ENCODE data around the gene ZC3H18. TPM values are rescaled to one million over a fixed set of nuclear protein-coding genes. Genes with fewer than 3 reads are reported as not detected.

ZC3H18 gene
- total RNA-seq, 4 donors from 2014 or later = 10.6 to 25.6 (median 17.8) TPM

DNA sequence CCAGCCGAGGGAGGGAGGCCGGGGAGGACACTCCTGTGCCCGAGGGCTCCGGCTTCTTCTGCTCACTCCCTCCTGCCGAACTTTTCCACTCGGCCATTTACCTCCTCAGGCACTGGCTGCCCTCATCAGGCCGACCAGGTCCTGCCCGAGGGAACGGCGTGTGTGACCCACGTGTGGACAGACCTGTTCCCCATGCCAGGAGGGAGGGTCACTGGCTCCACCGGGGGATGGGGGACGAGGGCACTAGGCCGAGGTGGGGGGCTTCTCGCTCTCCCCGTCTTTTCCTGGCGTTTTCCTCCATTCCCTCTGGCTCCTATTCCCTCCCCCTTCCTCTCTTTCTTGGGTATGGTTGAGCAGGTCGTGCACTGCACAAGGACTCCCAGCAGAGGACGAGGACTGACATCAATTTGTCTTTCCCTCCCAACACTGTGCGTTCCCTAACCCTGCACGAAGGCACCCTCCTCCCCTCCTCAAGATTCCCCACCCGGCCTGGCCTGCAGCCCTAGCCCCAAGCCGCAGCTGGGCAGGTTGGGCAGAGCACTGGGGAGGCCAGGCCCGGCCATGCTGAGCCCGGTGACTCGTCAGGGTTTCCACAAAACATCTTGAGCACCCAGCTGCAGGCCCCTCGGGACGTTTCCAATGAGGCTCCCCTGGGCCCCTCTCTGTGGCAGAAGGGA lies 64.9 kb downstream of the ZC3H18 start:
- ATAC-seq (ENCODE audit: low FRiP score) = no peak
- no peak for TF ChIP-seq CTCF (IDR thresholded peaks at IDR 0.05)
- no peak for DNase-seq (ENCODE audit: low spot score)

- DNase-seq (ENCODE audit: low spot score) (no peak), ATAC-seq (ENCODE audit: low FRiP score) (no peak)
- no peak for TF ChIP-seq CTCF (IDR thresholded peaks at IDR 0.05)
These were observed 65.6 kb downstream of the ZC3H18 start for GRCh38 chr16:88635671-88636319.

GRCh38 chr16:88636488-88637265 lies 66.5 kb downstream of the ZC3H18 start:
- no peak for TF ChIP-seq CTCF (IDR thresholded peaks at IDR 0.05)
- no peak for DNase-seq (ENCODE audit: low spot score)
- ATAC-seq (ENCODE audit: low FRiP score) = no peak

- DNase-seq (ENCODE audit: low spot score) (no peak), ATAC-seq (ENCODE audit: low FRiP score) (no peak)
- TF ChIP-seq CTCF (IDR thresholded peaks at IDR 0.05) = no peak
These were observed 68.4 kb downstream of the ZC3H18 start, which contains the start of gene IL17C for GRCh38 chr16:88638323-88639230. TSS of gene IL17C (plus strand) at chr16:88638572. CDS start at chr16:88638642, 70 bp downstream.

DNA sequence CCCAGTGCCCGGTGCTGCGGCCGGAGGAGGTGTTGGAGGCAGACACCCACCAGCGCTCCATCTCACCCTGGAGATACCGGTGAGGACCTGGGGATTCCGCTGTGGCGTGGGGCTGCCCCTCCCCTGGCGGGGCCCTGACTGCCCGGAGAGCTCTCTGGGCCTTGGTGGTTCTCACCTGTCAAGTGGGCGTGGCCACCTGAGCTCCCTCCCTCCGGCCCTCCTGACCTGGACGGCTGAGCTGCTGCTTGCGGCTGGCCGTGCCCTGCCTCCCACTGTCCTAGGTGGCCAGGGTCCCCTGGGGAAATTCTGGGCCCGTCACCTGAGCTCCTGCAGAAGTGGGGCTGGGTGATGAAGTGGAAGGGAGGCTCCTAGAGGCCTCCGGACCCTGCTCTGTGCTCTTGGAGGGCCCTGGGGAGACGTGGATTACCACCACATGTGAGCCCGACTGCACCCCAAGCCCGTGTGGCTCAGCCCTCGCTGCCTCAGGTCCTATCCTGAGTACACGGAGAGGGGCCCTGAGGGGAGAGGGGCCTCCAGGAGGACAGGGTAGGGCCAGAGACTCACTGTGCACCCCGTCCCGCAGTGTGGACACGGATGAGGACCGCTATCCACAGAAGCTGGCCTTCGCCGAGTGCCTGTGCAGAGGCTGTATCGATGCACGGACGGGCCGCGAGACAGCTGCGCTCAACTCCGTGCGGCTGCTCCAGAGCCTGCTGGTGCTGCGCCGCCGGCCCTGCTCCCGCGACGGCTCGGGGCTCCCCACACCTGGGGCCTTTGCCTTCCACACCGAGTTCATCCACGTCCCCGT lies 69.2 kb downstream of the ZC3H18 start:
- no peak for TF ChIP-seq CTCF (IDR thresholded peaks at IDR 0.05)
- DNase-seq (ENCODE audit: low spot score) (no peak), ATAC-seq (ENCODE audit: low FRiP score) (no peak)

GRCh38 chr16:88640039-88640495 lies 69.9 kb downstream of the ZC3H18 start:
- ATAC-seq (ENCODE audit: low FRiP score) = no peak
- DNase-seq (ENCODE audit: low spot score) = no peak
- TF ChIP-seq CTCF (IDR thresholded peaks at IDR 0.05) = no peak

Data from omental fat pad (tissue), 4 donors.